HG03039 (cell line): Measurements from ENCODE around the gene DISC1.
"Not testable (repeated sequence)": the region's sequence is repeated elsewhere in the genome, so short reads cannot be mapped to it uniquely, and the experiment has no call there.

ENCODE experiments used
- ATAC-seq: cut with Tn5 transposase; IDR thresholded peaks from one replicate; pipeline ENCODE4 v1.9.1; 2021; ENCODE audit warnings: mild to moderate bottlenecking, moderate library complexity; ENCODE audit not compliant: unreplicated experiment

The DISC1 gene

DNA sequence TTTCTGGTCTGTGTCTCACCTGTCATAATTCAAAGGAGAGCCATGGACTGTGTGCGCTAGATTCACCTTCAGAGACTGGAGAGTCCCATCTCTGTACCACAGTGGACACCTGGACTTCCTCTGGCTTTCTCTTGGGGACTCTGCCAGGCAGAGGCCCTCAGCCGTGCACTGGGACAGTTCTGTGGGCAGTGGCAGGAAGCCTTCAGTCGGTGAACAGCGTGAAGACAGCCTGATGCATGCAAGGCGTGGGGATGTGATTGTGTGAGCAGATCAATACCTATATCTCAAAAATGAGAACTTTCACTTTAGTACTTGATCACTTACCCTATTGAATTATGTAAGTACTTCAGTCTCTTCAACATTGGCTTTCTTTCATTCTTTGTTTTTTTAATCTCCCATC, 245.3 kb downstream of the DISC1 start:
- ATAC-seq = no peak

DNA sequence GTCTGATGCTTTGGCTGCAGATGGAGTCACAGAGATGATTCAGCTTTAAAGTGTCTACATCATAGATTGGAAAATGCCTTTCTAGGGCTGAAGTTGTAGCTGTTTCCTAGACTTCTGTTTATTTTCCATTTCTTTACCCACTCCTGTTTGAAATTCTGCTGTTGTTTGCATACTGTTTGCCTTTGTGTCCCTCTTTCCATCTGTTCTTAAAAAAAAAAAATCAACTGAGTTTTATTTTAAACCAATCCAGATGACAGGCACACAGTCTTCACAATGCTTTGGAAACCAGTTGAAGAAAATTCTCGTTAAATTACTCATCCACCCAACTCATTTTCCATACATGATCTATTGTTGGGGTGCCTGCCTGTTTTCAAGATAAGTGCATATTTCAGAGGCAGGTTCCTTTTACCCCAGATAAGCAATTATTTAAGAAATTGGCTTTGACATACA, 245.9 kb downstream of the DISC1 start:
- ATAC-seq = no peak

DNA sequence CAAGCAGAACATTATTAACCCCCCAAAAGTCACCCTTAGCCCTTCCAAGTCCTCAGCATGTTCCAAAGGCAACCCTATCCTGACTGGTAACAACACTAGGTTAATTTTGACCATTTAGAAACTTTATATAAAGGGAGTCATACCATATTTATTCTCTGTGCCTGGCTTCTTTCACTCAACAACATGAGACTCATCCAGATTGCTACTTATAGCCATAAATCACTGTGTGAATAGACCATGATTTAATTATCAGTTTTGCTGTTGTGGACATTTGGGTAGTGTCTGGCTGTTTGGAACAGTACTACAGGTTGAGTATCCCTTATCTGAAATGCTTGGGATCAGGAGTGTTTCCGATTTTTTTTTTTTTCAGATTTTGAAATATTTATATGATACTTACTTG, 252.1 kb downstream of the DISC1 start:
- ATAC-seq = no peak

DNA sequence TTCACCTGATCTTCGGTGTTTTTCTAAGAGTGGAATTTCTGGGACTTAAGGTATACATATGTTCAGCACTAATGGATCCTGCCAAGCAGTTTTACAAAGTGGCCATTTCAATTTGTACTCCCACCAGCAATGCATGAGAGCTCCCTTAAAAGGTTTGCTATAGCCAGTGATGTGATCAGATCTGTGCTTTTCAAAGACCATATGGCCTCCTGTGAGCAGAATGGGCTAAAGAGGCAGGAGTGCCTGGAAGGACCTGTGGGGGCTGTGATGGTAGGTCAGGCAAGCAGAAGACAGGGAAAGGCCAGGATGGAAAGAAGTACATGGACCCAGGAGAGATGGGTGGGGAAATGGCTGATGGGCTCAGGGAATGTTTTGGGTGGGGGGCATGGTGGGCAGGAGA, 252.7 kb downstream of the DISC1 start:
- ATAC-seq = no peak

DNA sequence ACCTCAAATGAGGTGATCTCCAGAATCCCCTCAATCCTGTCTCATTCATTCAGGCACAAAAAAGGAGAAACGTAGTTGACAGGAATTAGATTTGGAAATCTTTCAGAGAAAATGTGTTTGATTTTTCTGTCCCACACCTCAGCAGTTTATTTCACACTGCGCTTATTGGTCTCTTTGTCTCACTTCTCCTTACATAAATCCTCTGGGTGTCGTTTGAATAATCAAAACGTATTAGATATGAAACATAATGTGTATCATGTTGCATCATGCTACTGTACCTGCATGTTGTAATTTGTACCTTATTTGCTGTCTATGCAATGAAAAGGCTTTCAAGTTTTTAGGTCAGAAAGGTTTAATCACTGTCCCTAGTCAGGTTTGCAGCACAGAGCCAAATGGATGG, 255.7 kb downstream of the DISC1 start:
- ATAC-seq = no peak

DNA sequence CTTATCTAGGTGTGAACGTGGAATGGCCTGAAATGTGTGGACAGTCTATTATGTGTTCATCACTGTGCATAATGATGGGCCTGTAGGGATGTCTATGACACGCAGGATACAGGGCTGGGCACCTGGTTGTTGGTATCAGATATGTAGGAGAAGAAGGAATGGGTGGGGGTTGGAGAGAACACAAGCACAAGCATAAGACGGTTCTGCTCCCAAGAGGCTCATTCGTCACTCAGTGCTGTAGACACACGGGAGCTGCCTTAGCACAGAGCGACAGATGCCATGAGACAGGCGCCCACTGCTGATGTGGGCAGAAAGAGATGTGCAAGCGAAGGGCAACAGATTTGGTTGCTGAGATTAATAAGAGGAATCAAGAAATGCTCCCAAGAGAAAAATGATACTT, 256.2 kb downstream of the DISC1 start:
- no peak for ATAC-seq

DNA sequence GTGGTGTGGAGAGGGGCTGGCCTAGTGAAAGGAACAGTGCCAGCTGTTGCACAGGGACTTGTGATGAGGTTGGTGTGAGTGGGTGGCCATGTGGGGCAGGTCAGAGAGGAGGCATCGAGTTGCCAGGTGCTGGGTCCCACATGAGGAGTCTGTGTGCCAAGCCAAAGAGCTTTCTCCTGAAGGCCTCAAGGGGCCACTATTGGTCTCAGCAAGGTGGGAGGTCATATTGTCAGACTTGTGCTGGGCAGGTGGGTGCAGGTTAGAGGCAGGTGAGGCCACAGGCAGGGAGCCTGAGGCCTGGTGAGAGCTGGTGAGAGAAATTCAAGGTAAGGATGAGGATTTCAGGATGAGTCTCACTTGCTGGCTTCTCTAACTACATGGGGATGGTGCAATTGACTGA, 256.8 kb downstream of the DISC1 start:
- ATAC-seq = no peak

DNA sequence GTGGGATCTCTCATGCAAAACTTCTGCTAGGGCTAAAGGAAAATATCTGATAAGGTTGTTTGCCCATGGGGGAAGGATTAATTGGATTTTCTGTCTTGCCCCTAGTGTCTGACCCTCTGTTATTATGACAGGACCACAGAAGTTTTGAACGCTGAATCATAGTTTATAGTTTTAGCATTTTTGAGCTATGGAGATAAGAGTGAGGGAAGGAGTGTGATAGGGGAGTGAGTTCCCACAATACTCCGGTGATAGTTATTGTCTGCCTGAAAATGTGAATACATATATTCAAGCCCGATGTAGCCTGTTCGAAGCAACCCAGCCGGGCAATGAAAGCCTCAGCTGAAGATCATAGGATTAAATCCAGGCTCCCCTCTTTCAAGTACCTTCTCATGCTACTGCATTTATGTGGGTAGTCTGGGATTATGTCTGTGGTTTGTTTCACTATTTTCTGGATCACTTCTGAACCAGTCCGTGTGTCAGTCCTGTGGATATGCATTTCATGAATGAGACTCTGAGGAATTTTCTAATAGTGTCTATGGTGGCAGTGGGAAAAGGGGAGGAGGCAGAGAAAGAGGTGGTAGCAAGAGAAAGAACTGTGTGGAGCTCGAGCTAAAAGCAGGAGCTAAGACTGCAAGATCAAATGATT, 258.7 kb downstream of the DISC1 start:
- no peak for ATAC-seq

DNA sequence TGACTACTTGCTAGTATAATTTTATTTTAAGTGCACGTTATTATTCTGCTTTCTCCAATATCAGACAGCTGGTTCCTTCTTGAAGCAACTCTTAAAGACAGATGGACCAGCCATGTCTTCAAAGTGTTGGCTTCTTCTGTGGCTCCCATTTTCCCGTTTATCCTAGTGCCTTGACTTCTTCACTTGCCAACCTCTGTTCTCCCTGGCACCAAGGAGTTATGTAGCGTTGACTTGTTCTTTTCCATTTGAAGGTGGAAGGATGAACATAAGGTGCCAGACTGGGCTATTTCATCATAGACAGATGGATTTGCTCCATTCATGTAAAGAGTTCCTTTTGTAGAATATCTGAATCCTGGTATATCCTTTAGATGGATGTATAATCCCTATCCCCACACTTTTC, 260.6 kb downstream of the DISC1 start:
- no peak for ATAC-seq

DNA sequence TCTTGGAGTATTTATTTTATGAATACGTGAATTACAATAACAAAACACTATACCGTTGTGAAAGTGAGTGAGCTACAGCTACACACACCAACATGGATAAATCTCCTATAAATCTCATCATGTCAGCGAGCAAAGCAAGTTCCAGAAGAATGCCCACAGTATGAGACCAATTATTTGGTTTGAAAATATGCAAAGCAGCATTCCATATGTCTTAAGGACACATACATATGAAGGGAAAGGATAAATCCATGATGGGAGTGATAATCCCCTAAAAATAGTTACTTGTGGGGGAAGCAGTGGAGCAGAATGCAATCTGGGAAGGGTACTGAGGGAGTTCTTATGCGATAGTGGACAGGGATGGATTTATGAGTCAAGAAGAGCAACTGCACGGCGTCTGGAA, 261.3 kb downstream of the DISC1 start:
- no peak for ATAC-seq

DNA sequence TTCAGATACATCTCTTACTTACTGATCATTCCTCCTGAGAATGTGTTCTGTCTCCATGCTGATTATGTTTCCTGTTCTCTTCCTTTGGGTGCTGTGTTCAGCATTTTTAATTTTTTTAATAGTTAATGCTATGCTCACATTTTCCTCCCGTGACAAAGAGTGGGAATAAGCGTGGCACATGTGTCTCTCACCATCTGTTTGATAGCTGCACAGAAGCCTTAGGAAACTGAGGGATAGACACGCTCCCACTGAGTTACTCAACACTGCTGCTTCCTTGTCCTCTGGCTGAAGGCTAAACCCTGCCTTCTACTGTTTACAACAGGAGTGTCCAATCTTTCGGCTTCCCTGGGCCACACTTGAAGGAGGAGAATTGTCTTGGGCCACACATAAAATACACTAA, 264.2 kb downstream of the DISC1 start:
- ATAC-seq = no peak

DNA sequence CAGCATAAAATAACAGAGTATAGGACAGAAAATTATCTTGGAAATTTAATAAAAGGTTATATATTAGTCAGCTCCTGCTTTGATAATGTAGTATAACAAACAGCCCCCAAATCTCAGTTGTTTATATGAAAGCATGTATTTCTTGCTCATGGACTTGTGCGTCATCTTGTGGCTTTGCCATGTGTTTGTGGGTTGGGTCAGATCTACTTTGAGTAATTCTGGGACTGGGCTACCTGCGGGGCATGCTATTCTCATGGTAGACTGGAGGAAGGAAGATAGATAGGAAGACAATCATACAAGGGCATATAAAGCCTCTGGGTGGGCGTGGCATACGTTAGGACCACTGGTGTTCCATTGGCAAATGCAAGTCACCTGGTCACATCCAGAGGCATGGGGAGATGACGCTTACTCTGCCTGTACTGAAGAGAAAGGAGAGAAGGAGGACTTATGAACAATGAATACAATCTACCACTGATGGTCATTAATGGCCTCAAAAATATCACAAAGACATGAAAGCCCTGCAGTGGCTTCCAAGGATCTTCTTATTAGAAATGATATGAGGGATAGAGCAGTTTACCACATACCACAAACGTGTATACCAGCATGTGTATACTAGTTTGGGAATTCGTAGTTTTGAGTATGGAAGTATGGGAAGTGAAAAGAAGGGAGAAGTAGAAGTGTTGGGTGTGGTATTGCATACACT, 267.0 kb downstream of the DISC1 start:
- no peak for ATAC-seq

DNA sequence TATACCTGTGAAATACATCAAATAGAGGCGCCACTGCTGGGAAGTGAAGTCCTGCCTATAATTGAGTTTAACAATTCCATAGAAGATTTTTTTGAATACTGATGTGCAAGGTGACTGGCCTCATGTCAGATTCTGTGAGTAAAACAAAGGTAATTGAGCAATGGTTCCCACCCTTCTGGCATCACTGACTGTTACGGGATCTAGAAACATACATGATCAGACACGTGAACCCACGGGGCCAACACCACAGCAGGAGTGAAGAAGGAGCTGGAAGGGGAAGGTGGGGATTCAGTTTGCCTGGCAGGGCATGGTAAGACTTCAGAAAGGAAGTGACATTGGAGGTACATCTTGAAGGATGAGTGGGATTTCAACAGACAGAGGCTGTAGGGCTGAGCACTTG, 270.2 kb downstream of the DISC1 start:
- ATAC-seq = no peak

DNA sequence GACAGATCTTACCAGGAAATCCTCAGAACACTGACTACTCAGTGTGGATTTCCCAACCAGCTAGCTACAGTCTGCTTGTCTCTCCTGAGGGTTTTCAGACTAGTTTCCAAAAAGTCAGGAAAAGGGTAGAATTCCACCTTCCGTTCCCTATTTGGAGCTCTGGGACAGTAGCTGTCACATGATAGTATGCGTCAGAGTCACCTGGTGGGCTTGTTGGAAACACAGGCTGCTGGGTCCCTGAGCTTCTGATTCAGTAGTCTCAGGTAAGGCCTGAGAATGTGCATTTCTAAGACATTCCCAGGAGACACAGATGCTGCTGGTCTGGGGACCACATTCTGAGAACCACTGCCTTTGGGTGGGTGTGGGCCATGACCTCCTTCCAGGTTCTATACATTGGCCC, 272.5 kb downstream of the DISC1 start:
- ATAC-seq = no peak

DNA sequence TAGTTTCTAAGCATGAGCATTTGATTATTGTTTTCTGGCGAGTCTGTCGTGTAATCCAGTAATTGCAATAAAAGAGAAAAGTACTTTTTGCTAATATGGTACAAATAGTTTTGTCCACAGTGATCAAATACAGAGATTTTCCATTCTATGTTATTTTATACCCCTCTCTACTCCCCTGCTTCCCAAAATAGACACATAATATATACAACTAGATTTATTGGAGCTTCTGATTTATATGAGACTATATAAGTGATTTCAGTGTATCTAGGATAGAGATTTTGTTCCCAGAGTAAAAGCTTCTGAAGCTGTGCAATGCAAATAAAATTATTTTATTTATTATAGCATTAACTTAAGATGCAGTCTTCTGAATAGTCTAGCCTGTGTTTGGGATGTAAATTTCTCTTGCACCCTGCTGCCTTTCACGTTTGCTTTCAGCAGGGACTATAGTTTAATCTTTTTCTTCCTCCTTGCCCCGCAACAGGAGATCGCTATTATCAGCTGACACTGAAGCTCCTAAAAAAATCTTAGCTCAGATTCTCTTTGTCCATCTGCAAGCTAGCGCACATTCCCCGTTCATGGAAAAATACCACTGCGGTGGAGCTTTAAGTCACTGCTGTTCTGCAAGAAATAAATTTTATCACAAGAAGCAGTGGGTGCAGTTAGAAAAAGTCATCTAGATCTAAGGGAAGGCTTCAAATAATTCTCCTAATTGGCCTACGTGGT, 273.3 kb downstream of the DISC1 start:
- no peak for ATAC-seq

DNA sequence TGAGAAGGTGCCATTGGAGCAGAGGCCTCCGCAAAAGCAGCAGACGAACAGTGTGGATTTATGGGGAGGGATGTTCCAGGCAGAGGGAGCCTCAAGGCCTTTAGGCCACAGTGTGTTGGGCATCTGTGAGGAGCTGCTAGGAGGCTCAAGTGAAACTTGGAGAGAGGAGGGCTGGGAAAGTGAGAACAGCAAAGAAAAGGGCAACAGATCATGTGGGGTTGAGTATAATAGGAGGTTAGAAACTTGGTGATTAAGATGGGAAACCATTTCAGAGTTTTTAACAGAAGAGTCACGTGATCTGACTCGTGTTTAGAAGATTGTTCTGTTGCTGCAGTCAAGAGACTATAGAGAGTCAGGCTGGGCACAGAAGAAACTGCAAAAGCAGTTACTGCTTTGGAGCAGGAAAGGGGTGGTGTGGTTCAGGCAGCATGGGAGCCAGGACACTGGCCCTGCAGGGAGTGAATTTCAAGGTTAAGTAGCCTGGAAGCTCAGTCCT, 277.0 kb downstream of the DISC1 start:
- ATAC-seq = no peak

DNA sequence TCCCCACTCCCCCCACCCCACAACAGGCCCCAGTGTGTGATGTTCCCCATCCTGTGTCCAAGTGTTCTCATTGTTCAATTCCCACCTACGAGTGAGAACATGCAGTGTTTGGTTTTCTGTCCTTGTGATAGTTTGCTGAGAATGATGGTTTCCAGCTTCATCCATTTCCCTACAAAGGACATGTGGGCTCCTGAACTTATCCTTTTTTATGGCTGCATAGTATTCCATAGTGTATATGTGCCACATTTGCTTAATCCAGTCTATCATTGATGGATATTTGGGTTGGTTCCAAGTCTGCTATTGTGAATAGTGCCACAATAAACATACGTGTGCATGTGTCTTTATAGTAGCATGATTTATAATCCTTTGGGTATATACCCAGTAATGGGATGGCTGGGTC, 280.7 kb downstream of the DISC1 start:
- not testable (repeated sequence) for ATAC-seq

DNA sequence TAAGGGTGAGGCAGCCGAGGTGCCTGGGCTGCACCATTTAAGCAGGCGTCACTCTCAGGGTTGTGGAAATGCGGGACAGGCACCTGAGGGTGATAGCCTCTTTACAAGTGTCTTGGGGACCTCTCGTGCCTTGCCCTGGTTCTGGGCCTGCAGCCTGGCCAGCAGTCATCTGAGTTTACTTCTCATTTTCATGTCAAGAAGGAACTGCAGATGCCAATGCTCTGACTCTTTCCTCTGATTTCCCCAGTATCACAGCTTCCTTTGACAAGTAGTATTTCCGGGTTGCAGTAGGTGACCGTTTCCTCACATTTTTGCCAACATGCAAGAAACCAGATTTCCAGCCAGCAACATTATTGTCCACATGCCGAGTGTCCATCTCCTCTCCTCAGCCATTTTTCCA, 286.9 kb downstream of the DISC1 start:
- ATAC-seq = no peak

DNA sequence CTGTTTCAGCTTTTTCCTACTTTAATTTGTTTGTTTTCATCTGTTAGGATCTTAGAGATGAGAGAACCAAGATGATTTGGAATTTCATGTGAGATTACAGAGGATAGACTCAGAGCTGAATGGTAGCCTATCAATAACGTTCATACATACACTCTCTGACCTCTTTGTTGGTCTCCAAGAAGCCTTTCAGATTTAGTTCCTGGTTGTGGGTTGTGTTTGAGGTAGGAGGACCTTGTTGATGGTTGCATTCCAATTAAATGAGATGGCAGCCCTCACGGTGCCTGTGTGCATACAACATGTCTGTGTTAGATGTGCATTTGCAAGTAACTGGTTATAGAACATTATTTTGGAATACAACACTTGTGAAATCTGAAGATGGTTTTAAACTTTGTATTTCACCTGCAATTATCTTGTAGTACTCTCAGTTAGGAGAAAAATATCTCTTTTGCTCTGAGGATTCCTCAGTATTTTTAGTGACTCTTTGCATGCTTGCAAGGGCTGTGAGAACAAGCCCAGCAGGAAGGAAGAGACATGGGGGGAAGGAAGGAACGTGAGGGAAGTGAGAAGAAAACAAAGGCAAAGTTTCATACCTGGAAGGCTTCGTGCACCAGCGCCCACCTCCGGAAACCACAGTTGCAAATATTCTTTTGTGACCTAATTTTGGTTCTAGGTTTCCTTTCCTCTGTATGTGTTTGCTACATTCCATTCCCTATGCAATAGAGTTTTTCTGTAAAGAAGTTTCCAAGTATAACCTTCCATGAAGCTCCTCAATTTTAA, 291.8 kb downstream of the DISC1 start:
- peak; percentile 56 for ATAC-seq

DNA sequence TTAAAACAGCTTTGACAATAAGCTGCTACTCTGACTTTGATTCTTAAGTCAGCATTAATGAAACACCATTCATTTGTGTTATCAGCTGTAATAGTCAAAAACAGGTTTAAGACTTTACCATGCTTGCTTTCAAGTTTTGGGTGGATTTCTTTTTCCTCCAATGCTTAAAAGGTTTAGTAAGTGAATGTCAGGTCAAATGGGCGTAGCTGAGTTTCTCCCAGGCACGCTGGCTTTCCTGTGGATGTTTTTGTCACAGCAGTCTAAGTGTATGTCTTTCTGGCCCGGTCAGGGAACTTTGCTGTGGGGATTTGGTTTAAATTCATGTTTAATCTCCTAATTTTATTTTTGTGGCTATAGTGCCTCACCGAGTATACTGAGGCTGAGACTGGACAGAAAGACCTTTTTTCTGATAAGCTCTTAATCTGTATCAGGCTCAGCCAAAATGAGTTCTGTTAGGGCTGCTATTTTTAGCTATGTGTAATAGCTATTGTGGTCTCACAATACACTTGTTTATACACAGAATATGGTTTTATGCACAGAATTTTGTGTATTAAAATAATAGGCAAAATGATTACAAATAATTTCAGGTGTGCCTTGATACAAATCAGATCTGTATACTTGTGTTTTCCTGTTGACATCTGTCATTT, 292.8 kb downstream of the DISC1 start:
- no peak for ATAC-seq

DNA sequence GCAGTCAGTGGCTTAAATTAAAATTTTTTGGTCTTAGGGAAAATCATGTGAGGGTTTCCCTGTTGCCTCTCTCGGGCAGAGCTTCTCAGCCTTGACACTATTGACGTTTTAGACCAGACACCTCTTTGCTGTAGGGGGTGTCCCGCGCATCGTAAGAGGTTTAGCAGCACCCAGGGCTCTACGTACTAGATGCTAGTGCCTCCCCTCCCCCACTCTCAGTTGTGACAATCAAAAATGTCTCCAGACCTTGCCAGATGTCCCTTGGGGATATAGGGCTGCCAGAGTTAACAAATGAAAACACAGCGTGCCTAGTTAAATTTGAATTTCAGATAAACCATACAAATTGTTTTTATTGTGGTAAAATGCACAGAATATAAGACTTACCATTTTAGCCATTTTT, 293.3 kb downstream of the DISC1 start:
- no peak for ATAC-seq
